ENCODE results near the gene SORL1.

DNA sequence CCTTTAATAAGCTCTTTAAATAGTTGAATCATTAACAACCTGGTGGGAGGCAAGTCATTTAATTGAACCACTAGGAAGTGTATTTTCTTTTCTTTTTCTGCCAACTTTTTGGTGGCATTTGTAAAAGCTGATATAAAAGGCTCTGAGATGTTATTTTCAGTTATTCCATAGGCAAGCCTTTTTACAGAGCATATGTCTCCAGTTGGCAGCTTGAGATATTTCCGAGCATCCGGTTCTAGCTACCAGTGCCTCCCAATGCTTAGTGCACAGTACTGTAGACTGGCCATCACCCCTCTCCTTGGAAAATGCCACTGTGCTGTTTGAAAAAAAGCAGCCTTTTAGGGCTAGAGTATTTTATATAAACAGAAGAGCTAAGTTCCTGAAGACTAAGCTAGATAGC is 179.3 kb downstream of the SORL1 start:
- TF ChIP-seq POLR2AphosphoS5 (IDR thresholded peaks at IDR 0.05): no peak
- TF ChIP-seq CTCF (IDR thresholded peaks at IDR 0.05): no peak

Data from gastroesophageal sphincter (tissue), 3 donors.